Osteoblast (primary cell): ENCODE data around the gene MARCHF3. TPM values are rescaled to one million over a fixed set of nuclear protein-coding genes. Genes with fewer than 3 reads are reported as not detected.
"Not testable (repeated sequence)": the region's sequence is repeated elsewhere in the genome, so short reads cannot be mapped to it uniquely, and the experiment has no call there.

Experiments used
- DNase-seq: peaks from one replicate; pipeline ENCODE4 v3.0.0; 2011; ENCODE audit warnings: low spot score, mixed read lengths; ENCODE audit not compliant: insufficient read length; ENCODE audit errors: missing footprints
- H2AFZ ChIP-seq: 2 replicates; pipeline ENCODE4 v1.6.0; 2011; ENCODE audit warnings: mild to moderate bottlenecking, low read length
- H3K27ac ChIP-seq: 2 replicates; pipeline ENCODE4 v1.5.1; 2011; ENCODE audit warnings: mild to moderate bottlenecking, low read depth, low read length, moderate library complexity
- H3K27me3 ChIP-seq: 2 replicates; pipeline ENCODE4 v1.6.0; 2012; ENCODE audit warnings: mild to moderate bottlenecking, control low read depth, inconsistent platforms, low read length, moderate library complexity; ENCODE audit not compliant: insufficient read depth
- H3K36me3 ChIP-seq: 2 replicates; pipeline ENCODE4 v1.5.1; 2011; ENCODE audit warnings: mild to moderate bottlenecking, low read length, control low read depth, moderate library complexity; ENCODE audit not compliant: insufficient read depth
- H3K4me1 ChIP-seq: 2 replicates; pipeline ENCODE4 v1.5.1; 2011; ENCODE audit warnings: mild to moderate bottlenecking, low read length, control low read depth, moderate library complexity; ENCODE audit not compliant: insufficient read depth
- H3K4me2 ChIP-seq: 2 replicates; pipeline ENCODE4 v1.6.0; 2011; ENCODE audit warnings: mild to moderate bottlenecking, low read length; ENCODE audit not compliant: insufficient read depth
- H3K4me3 ChIP-seq: fragments of 200-600 bp; sonication (generic); 3 replicates; pipeline ENCODE4 v1.5.1; 2012; ENCODE audit warnings: mild to moderate bottlenecking, low read length, inconsistent platforms; ENCODE audit not compliant: insufficient read depth
- H3K79me2 ChIP-seq: 2 replicates; pipeline ENCODE4 v1.6.0; 2012; ENCODE audit warnings: mild to moderate bottlenecking, low read length, control low read depth, inconsistent platforms; ENCODE audit not compliant: insufficient read depth
- H3K9me3 ChIP-seq: 2 replicates; pipeline ENCODE4 v1.5.1; 2011; ENCODE audit warnings: low read depth, low read length, control low read depth
- H4K20me1 ChIP-seq: 2 replicates; pipeline ENCODE4 v1.6.0; 2012; ENCODE audit warnings: mild to moderate bottlenecking, low read length, control low read depth; ENCODE audit not compliant: insufficient read depth
- CTCF ChIP-seq: IDR thresholded peaks from 2 replicates; pipeline ENCODE4 v1.5.1; 2011; ENCODE audit warnings: mild to moderate bottlenecking, low read depth, low read length, moderate library complexity; ENCODE audit errors: extremely low read depth
- total RNA-seq: library from RNA; depleted of rRNA; stranded (reverse); fragments of >200 nt; gene quantifications from 2 replicates; pipeline ENCODE4 v1.2.3, GENCODE V29; 2012

The MARCHF3 gene
- total RNA-seq, 1 donor: 2.2 TPM

- no peak for TF ChIP-seq CTCF
- H3K36me3 ChIP-seq: no peaks in the 10 kb centered on the region
- peaks cover 32% of the 10 kb centered on the region for H3K4me1 ChIP-seq
- H3K27me3 ChIP-seq: no peaks in the 10 kb centered on the region
- peak overlapping the region; percentile 30 for H3K27ac ChIP-seq
- H2AFZ ChIP-seq: peak overlapping the region; percentile 68
- H4K20me1 ChIP-seq: no peaks in the 10 kb centered on the region
- H3K4me2 ChIP-seq: peak overlapping the region; percentile 53
- H3K9me3 ChIP-seq: no peaks in the 10 kb centered on the region
- H3K79me2 ChIP-seq: peaks cover 6% of the 10 kb centered on the region
- H3K4me3 ChIP-seq: no peak overlapping the region
- DNase-seq: no peak
These were observed 23.6 kb downstream of the MARCHF3 start for GRCh38 chr5:127006744-127007143.

GRCh38 chr5:127005282-127005681 lies 25.1 kb downstream of the MARCHF3 start:
- H3K36me3 ChIP-seq, H3K79me2 ChIP-seq, H3K4me3 ChIP-seq, DNase-seq, H3K9me3 ChIP-seq, H3K27ac ChIP-seq, H3K4me2 ChIP-seq, H3K27me3 ChIP-seq, H4K20me1 ChIP-seq, H2AFZ ChIP-seq: not testable (repeated sequence)
- H3K4me1 ChIP-seq: peaks cover 27% of the 10 kb centered on the region

GRCh38 chr5:127004721-127005120 lies 25.6 kb downstream of the MARCHF3 start:
- Histone ChIP-seq H3K79me2 (peaks cover 7% of the 10 kb centered on the region), H3K36me3 (no peaks in the 10 kb centered on the region), H3K27ac (no peak overlapping the region), H3K4me2 (no peak overlapping the region), H3K4me3 (no peak overlapping the region), H3K4me1 (peaks cover 22% of the 10 kb centered on the region), H3K27me3 (no peaks in the 10 kb centered on the region), H2AFZ (no peak overlapping the region), H3K9me3 (no peaks in the 10 kb centered on the region), H4K20me1 (no peaks in the 10 kb centered on the region)
- TF ChIP-seq CTCF: no peak
- DNase-seq: no peak

- peaks cover 17% of the 10 kb centered on the region for H3K4me1 ChIP-seq
- no peaks in the 10 kb centered on the region for H3K27me3 ChIP-seq
- H3K36me3 ChIP-seq: no peaks in the 10 kb centered on the region
- no peaks in the 10 kb centered on the region for H4K20me1 ChIP-seq
- no peak for TF ChIP-seq CTCF
- H3K79me2 ChIP-seq: peaks cover 4% of the 10 kb centered on the region
- H3K4me2 ChIP-seq: no peak overlapping the region
- H3K27ac ChIP-seq: no peak overlapping the region
- DNase-seq: no peak
- H2AFZ ChIP-seq: no peak overlapping the region
- no peaks in the 10 kb centered on the region for H3K9me3 ChIP-seq
- H3K4me3 ChIP-seq: no peak overlapping the region
These were observed 26.4 kb downstream of the MARCHF3 start for GRCh38 chr5:127003798-127004495.
